CD4-positive, alpha-beta T cell (primary cell): ENCODE measurements around the gene PCDH20. TPM values are rescaled to one million over a fixed set of nuclear protein-coding genes. Genes with fewer than 3 reads are reported as not detected.

Experiments
- ATAC-seq: fragments of 200-7000 bp; cut with Tn5 transposase; one replicate; pipeline ENCODE4 v1.10.0; 2022; ENCODE audit warnings: mild to moderate bottlenecking; ENCODE audit not compliant: poor library complexity
- CTCF ChIA-PET: fragments of 350-600 bp; sonication (Branson Sonifier 250); formaldehyde crosslinking; loops from one replicate; lab custom pipeline; 2021; ENCODE audit warnings: antibody characterized with exemption, inconsistent platforms; lab: Charles Lee
- POLR2A ChIA-PET: fragments of 350-600 bp; sonication (Branson Sonifier 250); formaldehyde crosslinking; loops from one replicate; lab custom pipeline; 2021; ENCODE audit warnings: antibody characterized with exemption, inconsistent platforms; lab: Charles Lee
- DNase-seq, 14 experiments: peaks; one replicate each; pipeline ENCODE4 v3.0.0-alpha.2; 2013 to 2020; ENCODE audit warnings: mixed read lengths in 2 of 14
- H3K27ac ChIP-seq, 2 donors: one replicate each; pipeline versions ENCODE4 v1.5.1 to v1.7.0; 2013; ENCODE audit warnings: low read length in 2 of 2, low read depth in 1 of 2, mild to moderate bottlenecking in 1 of 2
- H3K27me3 ChIP-seq, 2 experiments: 1 replicate in 1 of 2; 2 replicates in 1 of 2; pipeline versions ENCODE4 v1.6.1 to v1.7.0; 2013; ENCODE audit warnings: low read length in 2 of 2, control low read depth in 1 of 2, mild to moderate bottlenecking in 1 of 2, moderate library complexity in 1 of 2; ENCODE audit not compliant: insufficient read depth in 2 of 2, control insufficient read depth in 1 of 2
- H3K36me3 ChIP-seq: one replicate; pipeline ENCODE4 v1.6.1; 2013; ENCODE audit warnings: low read length, control low read depth; ENCODE audit not compliant: insufficient read depth
- H3K4me1 ChIP-seq: one replicate; pipeline ENCODE4 v1.6.1; 2013; ENCODE audit warnings: low read length, control low read depth; ENCODE audit not compliant: insufficient read depth
- H3K4me3 ChIP-seq: one replicate; pipeline ENCODE4 v1.5.1; 2013; ENCODE audit warnings: mild to moderate bottlenecking, low read length, moderate library complexity
- H3K9me3 ChIP-seq, 2 experiments: 1 replicate in 1 of 2; 2 replicates in 1 of 2; pipeline versions ENCODE4 v1.6.1 to v1.7.0; 2013; ENCODE audit warnings: low read length in 2 of 2, mild to moderate bottlenecking in 2 of 2, control low read depth in 1 of 2, moderate library complexity in 1 of 2; ENCODE audit not compliant: control insufficient read depth in 1 of 2, insufficient read depth in 1 of 2
- H3K27ac Mint-ChIP-seq: one replicate; pipeline ENCODE4 v1.8.0; 2020; ENCODE audit warnings: mixed read lengths
- H3K27me3 Mint-ChIP-seq: one replicate; pipeline ENCODE4 v1.8.0; 2021; ENCODE audit warnings: mixed read lengths
- H3K36me3 Mint-ChIP-seq: one replicate; pipeline ENCODE4 v1.8.0; 2021; ENCODE audit warnings: low read depth, mixed read lengths
- H3K4me1 Mint-ChIP-seq: one replicate; pipeline ENCODE4 v1.8.0; 2021; ENCODE audit warnings: low read depth, mixed read lengths
- H3K4me3 Mint-ChIP-seq: one replicate; pipeline ENCODE4 v1.8.0; 2020; ENCODE audit warnings: mild to moderate bottlenecking, mixed read lengths
- H3K9me3 Mint-ChIP-seq: one replicate; pipeline ENCODE4 v1.8.0; 2020; ENCODE audit warnings: mixed read lengths
- intact Hi-C, 2 experiments: fragments of 100-400 bp; cut with DNase I in 1 of 2; cut with micrococcal nuclease in 1 of 2; formaldehyde crosslinking; loops; one replicate each; pipeline versions ENCODE4 v1.15.1 to v1.9.0; 2023 to 2025; cut with DNase I, micrococcal nuclease
- polyA plus RNA-seq, 2 donors: library from polyadenylated mRNA; unstranded; fragments of 120-200 nt; gene quantifications; one replicate each; pipeline ENCODE4 v1.2.1, GENCODE V29; 2013
- total RNA-seq, 174 experiments: library from RNA in 2 of 174; stranded (reverse) in 2 of 174; gene quantifications; one replicate each; pipeline ENCODE4 v1.2.3 and lab custom pipeline; 2021 to 2026
- TF ChIP-seq, protein P1 (sequence below): fragments of 200-600 bp; IDR thresholded peaks from one replicate; pipeline ENCODE4 v1.8.0; 2022; ENCODE audit warnings: antibody characterized with exemption, mild to moderate bottlenecking

The PCDH20 gene, protein sequence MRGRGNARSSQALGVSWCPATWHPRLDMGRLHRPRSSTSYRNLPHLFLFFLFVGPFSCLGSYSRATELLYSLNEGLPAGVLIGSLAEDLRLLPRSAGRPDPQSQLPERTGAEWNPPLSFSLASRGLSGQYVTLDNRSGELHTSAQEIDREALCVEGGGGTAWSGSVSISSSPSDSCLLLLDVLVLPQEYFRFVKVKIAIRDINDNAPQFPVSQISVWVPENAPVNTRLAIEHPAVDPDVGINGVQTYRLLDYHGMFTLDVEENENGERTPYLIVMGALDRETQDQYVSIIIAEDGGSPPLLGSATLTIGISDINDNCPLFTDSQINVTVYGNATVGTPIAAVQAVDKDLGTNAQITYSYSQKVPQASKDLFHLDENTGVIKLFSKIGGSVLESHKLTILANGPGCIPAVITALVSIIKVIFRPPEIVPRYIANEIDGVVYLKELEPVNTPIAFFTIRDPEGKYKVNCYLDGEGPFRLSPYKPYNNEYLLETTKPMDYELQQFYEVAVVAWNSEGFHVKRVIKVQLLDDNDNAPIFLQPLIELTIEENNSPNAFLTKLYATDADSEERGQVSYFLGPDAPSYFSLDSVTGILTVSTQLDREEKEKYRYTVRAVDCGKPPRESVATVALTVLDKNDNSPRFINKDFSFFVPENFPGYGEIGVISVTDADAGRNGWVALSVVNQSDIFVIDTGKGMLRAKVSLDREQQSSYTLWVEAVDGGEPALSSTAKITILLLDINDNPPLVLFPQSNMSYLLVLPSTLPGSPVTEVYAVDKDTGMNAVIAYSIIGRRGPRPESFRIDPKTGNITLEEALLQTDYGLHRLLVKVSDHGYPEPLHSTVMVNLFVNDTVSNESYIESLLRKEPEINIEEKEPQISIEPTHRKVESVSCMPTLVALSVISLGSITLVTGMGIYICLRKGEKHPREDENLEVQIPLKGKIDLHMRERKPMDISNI
- total RNA-seq (not detected), total RNA-seq (lab: John Stamatoyannopoulos, UW) (0 reads per million in 172 experiments)
- polyA plus RNA-seq (2013, experiment 1 of 2), result not detected
- polyA plus RNA-seq (2013, experiment 2 of 2), result 0.01 TPM

DNA sequence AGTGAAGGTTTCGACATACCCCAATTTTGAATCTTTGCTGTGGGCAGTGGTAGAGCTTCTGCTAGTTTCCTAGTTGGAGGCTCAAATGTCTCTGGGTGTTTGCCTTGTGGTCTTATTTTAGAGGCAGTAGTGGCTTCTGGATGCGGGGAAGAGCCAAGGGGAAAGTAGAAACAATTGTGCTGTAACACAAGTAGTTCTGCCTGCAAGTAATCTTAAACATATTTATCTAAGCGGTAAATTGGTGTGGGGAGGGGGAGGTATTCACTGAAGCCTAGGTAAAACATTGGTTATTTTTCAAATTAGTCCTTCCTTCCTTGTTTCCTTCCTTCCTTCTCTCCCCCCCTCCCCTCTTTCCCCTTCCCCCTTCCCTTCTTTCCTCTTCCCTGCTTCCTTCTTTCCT, at the start of gene PCDH20:
Gene PCDH20, minus strand, starts transcription at position 101 of the 400 bp plus-strand sequence. CDS start 691 bp downstream, outside the sequence.
- no peak within 1 kb of the TSS for H3K4me3 Mint-ChIP-seq
- TF ChIP-seq, protein P1, sequence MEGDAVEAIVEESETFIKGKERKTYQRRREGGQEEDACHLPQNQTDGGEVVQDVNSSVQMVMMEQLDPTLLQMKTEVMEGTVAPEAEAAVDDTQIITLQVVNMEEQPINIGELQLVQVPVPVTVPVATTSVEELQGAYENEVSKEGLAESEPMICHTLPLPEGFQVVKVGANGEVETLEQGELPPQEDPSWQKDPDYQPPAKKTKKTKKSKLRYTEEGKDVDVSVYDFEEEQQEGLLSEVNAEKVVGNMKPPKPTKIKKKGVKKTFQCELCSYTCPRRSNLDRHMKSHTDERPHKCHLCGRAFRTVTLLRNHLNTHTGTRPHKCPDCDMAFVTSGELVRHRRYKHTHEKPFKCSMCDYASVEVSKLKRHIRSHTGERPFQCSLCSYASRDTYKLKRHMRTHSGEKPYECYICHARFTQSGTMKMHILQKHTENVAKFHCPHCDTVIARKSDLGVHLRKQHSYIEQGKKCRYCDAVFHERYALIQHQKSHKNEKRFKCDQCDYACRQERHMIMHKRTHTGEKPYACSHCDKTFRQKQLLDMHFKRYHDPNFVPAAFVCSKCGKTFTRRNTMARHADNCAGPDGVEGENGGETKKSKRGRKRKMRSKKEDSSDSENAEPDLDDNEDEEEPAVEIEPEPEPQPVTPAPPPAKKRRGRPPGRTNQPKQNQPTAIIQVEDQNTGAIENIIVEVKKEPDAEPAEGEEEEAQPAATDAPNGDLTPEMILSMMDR, result no peak
- H3K36me3 Mint-ChIP-seq, result no peaks in the 10 kb centered on the region
- Histone ChIP-seq H3K9me3 (peaks cover 0 to 23% of the 10 kb centered on the region in 2 experiments), H3K27me3 (peaks cover 19 to 23% of the 10 kb centered on the region in 2 experiments), H3K4me1 (no peaks in the 10 kb centered on the region), H3K36me3 (no peaks in the 10 kb centered on the region), H3K4me3 (no peak within 1 kb of the TSS), H3K27ac (no peak within 1 kb of the TSS)
- H3K27me3 Mint-ChIP-seq, result peaks cover 59% of the 10 kb centered on the region
- no peak for DNase-seq
- H3K9me3 Mint-ChIP-seq, result peaks cover 2% of the 10 kb centered on the region
- ChIA-PET POLR2A (no interaction called here), CTCF (no interaction called here)
- intact Hi-C loops, result no loop called here
- no peak within 1 kb of the TSS for H3K27ac Mint-ChIP-seq
- no peak for ATAC-seq
- H3K4me1 Mint-ChIP-seq, result no peaks in the 10 kb centered on the region

DNA sequence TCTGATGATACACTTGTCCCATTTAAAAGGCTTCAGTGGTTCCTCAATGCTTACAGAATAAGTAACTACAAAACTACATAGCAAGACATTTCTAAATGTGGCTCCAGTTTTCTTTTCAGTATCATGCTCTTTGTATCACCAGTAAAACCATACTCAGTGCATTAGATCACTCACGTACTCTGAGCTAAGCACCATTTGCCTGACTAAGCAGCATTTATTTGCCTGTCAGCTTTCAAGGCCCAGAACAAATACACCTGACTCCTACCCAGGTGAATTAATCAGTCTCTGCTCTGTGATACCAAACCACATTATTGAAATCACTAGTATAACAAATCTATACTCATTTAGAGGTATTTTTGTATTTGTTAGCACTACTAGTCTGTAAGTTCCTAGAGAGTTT, 47.4 kb upstream of the PCDH20 start:
- no peaks in the 10 kb centered on the region for H3K36me3 Mint-ChIP-seq
- H3K27ac Mint-ChIP-seq, result no peak overlapping the region
- no peaks in the 10 kb centered on the region for H3K4me1 Mint-ChIP-seq
- H3K4me3 Mint-ChIP-seq, result no peak overlapping the region
- no peaks in the 10 kb centered on the region for H3K27me3 Mint-ChIP-seq
- POLR2A ChIA-PET, result no interaction called here
- Histone ChIP-seq H3K27me3 (no peaks in the 10 kb centered on the region), H3K4me1 (no peaks in the 10 kb centered on the region), H3K9me3 (no peaks in the 10 kb centered on the region), H3K36me3 (no peaks in the 10 kb centered on the region), H3K4me3 (no peak overlapping the region), H3K27ac (no peak overlapping the region)
- DNase-seq, result no peak
- CTCF ChIA-PET, result no interaction called here
- ATAC-seq, result no peak
- H3K9me3 Mint-ChIP-seq, result peaks cover 3% of the 10 kb centered on the region
- TF ChIP-seq, protein P1, result no peak
- intact Hi-C loops, result no loop called here

DNA sequence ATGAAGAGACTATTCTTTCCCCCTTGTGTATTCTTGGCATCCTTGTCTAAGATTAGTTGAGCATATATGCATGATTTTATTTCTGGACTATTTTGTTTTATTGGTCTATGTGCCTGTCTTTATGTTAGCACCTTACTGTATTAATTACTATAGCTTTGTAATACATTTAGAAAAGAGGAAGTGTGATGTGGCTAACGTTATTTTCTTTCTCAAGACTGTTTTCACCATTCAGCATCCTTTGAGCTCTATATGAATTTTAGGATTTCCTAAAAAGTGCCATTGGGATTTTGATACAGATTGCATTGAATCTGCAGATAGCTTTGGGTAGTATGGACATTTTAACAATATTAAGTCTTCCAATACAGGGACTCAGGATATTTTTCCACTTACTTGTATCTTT, 37.5 kb upstream of the PCDH20 start:
- Mint-ChIP-seq H3K4me3 (no peak overlapping the region), H3K4me1 (no peaks in the 10 kb centered on the region), H3K36me3 (no peaks in the 10 kb centered on the region), H3K9me3 (peaks cover 11% of the 10 kb centered on the region), H3K27me3 (no peaks in the 10 kb centered on the region), H3K27ac (no peak overlapping the region)
- ChIA-PET POLR2A (no interaction called here), CTCF (no interaction called here)
- no peak for DNase-seq
- TF ChIP-seq, protein P1, result no peak
- intact Hi-C loops, result no loop called here
- H3K27me3 ChIP-seq, result no peaks in the 10 kb centered on the region
- H3K27ac ChIP-seq, result no peak overlapping the region
- H3K4me3 ChIP-seq, result no peak overlapping the region
- H3K36me3 ChIP-seq, result no peaks in the 10 kb centered on the region
- peaks cover 0 to 4% of the 10 kb centered on the region in 2 experiments for H3K9me3 ChIP-seq
- H3K4me1 ChIP-seq, result no peaks in the 10 kb centered on the region
- ATAC-seq, result no peak
